ENCODE measurements around the gene MYBPHL. TPM values are rescaled to one million over a fixed set of nuclear protein-coding genes. Genes with fewer than 3 reads are reported as not detected.
A peak's percentile ranks its signal among the peaks of the same experiment; 100 is the strongest.

MYBPHL gene
- total RNA-seq, 6 experiments from 2014 or later: not detected

DNA sequence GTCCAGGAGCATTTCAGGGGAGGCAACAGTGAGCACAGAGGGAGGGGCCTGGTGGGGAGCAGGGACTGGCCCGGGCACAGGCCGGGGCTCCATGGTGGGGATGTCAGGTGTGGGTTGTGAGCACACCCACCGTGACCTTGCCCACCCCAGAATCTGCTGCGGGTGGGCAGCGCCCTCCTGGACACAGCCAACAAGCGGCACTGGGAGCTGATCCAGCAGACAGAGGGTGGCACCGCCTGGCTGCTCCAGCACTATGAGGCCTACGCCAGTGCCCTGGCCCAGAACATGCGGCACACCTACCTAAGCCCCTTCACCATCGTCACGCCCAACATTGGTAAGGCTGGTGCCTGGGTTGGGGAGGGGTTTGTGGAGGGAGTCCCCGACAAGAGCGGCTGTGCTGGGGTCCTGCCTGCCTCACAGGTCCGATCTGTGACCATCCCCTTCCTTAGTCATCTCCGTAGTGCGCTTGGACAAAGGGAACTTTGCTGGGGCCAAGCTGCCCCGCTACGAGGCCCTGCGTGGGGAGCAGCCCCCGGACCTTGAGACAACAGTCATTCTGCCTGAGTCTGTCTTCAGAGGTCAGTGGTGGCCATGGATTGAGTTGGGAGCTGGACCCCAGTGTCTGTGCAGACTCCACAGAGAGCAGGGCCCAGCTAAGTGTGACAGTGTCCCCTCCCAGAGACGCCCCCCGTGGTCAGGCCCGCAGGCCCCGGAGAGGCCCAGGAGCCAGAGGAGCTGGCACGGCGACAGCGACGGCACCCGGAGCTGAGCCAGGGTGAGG, 38.2 kb downstream of the MYBPHL start:
- WGBS (ENCODE audit: insufficient coverage, low coverage, low lambda C conversion rate, missing lambda C conversion rate): 89% methylated on average over 5 of the region's 29 CpGs
- no peaks in the 10 kb centered on the region for H3K9me3 ChIP-seq
- no peaks in the 10 kb centered on the region for H3K36me3 ChIP-seq
- peak in 2 of 3 donors; percentile 35 to 45 for DNase-seq
- no peak for ATAC-seq
- no peaks in the 10 kb centered on the region for H3K27me3 ChIP-seq
- TF ChIP-seq, protein P1, sequence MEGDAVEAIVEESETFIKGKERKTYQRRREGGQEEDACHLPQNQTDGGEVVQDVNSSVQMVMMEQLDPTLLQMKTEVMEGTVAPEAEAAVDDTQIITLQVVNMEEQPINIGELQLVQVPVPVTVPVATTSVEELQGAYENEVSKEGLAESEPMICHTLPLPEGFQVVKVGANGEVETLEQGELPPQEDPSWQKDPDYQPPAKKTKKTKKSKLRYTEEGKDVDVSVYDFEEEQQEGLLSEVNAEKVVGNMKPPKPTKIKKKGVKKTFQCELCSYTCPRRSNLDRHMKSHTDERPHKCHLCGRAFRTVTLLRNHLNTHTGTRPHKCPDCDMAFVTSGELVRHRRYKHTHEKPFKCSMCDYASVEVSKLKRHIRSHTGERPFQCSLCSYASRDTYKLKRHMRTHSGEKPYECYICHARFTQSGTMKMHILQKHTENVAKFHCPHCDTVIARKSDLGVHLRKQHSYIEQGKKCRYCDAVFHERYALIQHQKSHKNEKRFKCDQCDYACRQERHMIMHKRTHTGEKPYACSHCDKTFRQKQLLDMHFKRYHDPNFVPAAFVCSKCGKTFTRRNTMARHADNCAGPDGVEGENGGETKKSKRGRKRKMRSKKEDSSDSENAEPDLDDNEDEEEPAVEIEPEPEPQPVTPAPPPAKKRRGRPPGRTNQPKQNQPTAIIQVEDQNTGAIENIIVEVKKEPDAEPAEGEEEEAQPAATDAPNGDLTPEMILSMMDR (IDR thresholded peaks at IDR 0.05): no peak
- TF ChIP-seq POLR2A (IDR thresholded peaks at IDR 0.05): no peak
- no peak overlapping the region for H3K27ac ChIP-seq
- H3K4me1 ChIP-seq: peaks cover 0 to 2% (median 0%) of the 10 kb centered on the region in 4 donors
- intact Hi-C loops (cut with DNase I): no loop called here
- H3K4me3 ChIP-seq: no peak overlapping the region

DNA sequence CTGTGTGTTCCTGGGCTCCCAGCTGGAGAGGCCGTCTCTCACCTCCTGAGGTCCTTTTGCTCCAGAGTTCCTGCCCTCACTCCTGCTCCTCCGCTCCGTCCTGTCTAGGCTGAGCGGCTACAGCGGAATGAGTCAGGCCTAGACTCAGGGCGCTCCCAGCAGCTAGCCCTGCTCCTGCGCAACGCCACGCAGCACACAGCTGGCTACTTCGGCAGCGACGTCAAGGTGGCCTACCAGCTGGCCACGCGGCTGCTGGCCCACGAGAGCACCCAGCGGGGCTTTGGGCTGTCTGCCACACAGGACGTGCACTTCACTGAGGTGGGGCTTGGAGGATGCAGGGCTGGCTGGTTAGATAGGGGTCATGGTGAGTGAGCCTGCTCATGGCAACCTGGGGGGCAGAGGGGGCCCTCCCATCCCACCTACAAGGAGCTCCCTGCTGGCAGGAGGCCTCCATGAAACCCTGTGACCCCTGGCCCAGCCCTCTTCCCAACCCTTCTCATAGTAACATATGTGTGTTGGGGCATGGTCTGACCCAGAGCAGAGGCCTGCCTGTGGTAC, 39.0 kb downstream of the MYBPHL start:
- H3K4me1 ChIP-seq: no peaks in the 10 kb centered on the region
- H3K27ac ChIP-seq: no peak overlapping the region
- ATAC-seq: no peak
- intact Hi-C loops (cut with DNase I): no loop called here
- no peaks in the 10 kb centered on the region for H3K27me3 ChIP-seq
- TF ChIP-seq POLR2A (IDR thresholded peaks at IDR 0.05): no peak
- TF ChIP-seq, protein P1 (IDR thresholded peaks at IDR 0.05): no peak
- H3K9me3 ChIP-seq: no peaks in the 10 kb centered on the region
- no peak overlapping the region for H3K4me3 ChIP-seq
- H3K36me3 ChIP-seq: no peaks in the 10 kb centered on the region
- 94% methylated on average over 7 of the region's 17 CpGs for WGBS (ENCODE audit: insufficient coverage, low coverage, low lambda C conversion rate, missing lambda C conversion rate)
- no peak for DNase-seq

DNA sequence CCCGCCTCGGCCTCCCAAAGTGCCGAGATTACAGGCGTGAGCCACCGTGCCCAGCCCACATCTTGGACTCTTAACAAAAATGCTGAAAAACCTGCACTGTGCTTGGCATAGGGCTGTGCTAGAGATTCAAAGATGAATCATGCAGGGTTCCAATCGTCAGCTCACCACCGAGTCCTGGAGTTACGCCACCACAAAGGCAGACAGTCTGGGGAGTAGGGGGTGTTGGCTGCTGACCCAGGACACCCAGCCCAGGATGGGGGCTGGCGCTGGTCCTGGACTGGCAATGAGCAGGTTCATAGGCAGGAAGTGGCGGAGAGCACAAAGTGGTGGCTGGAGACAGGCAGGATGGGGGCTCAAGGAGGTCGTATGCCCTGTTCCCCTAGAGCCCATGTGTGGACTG, 39.8 kb downstream of the MYBPHL start:
- WGBS (ENCODE audit: insufficient coverage, low coverage, low lambda C conversion rate, missing lambda C conversion rate): 74% methylated on average over 7 of the region's 11 CpGs
- intact Hi-C loops (cut with DNase I): no loop called here
- Histone ChIP-seq H3K9me3 (no peaks in the 10 kb centered on the region), H3K4me3 (no peak overlapping the region), H3K4me1 (no peaks in the 10 kb centered on the region), H3K27me3 (no peaks in the 10 kb centered on the region), H3K36me3 (no peaks in the 10 kb centered on the region), H3K27ac (no peak overlapping the region)
- TF ChIP-seq, protein P1 (IDR thresholded peaks at IDR 0.05): no peak
- no peak for TF ChIP-seq POLR2A (IDR thresholded peaks at IDR 0.05)
- DNase-seq (peak in 1 of 3 donors; percentile 44), ATAC-seq (no peak)

DNA sequence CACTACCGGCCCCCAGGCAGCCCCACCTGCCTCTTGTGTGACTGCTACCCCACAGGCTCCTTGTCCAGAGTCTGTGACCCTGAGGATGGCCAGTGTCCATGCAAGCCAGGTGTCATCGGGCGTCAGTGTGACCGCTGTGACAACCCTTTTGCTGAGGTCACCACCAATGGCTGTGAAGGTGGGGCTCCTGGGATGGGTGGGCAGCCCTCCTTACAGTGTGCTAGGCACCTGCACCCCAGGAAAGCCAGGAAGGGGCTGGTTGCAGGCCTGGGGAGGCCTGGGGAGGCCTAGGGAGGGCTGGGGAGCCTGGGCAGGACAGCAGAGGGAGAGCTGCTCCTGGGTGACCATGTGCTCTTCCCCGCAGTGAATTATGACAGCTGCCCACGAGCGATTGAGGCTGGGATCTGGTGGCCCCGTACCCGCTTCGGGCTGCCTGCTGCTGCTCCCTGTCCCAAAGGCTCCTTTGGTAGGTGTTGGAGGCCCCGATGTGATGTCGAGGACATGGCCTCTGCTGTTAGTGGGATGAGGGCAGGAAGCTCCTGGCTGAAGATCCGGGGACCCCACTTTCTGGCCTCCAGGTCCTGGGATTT, 41.0 kb downstream of the MYBPHL start:
- intact Hi-C loops (cut with DNase I): no loop called here
- H3K36me3 ChIP-seq: no peaks in the 10 kb centered on the region
- no peak for DNase-seq

More for the DNA sequence above, 41.0 kb downstream of the MYBPHL start:
- WGBS (ENCODE audit: insufficient coverage, low coverage, low lambda C conversion rate, missing lambda C conversion rate): 80% methylated on average over 1 of the region's 13 CpGs
- no peak for ATAC-seq
- no peak for TF ChIP-seq POLR2A (IDR thresholded peaks at IDR 0.05)
- TF ChIP-seq, protein P1 (IDR thresholded peaks at IDR 0.05): no peak
- Histone ChIP-seq H3K9me3 (no peaks in the 10 kb centered on the region), H3K27ac (no peak overlapping the region), H3K4me3 (no peak overlapping the region), H3K27me3 (no peaks in the 10 kb centered on the region), H3K4me1 (no peaks in the 10 kb centered on the region)

Data from right lobe of liver (tissue), 6 donors.